K562 (cell line): ENCODE data around the gene ROR2. TPM values are rescaled to one million over a fixed set of nuclear protein-coding genes. Genes with fewer than 3 reads are reported as not detected.

ENCODE experiments used
- CEBPG ChIP-seq, 3 experiments: fragments of 200-800 bp in 1 of 3; sonication (Bioruptor generic) in 1 of 3; sonication (generic) in 1 of 3; formaldehyde crosslinking in 1 of 3; IDR thresholded peaks in 2 of 3; conservative IDR thresholded peaks in 1 of 3; 2 replicates each; pipeline versions ENCODE4 v1.6.1 to v1.8.0; 2016 to 2022; ENCODE audit warnings: missing compliant biosample characterization in 2 of 3, missing genetic modification characterization in 2 of 3, mild to moderate bottlenecking in 1 of 3, missing genetic modification reagents in 1 of 3
- CHD4 ChIP-seq: fragments of 200-600 bp; sonication (generic); IDR thresholded peaks from 3 replicates; pipeline ENCODE4 v1.6.1; 2012; ENCODE audit warnings: low read depth, mild to moderate bottlenecking, mixed read lengths, low read length, inconsistent platforms; ENCODE audit not compliant: insufficient read depth, insufficient replicate concordance, poor library complexity, severe bottlenecking
- EP400 ChIP-seq: fragments of 450-650 bp; IDR thresholded peaks from 2 replicates; pipeline ENCODE4 v1.6.1; 2017; ENCODE audit warnings: antibody characterized with exemption, mild to moderate bottlenecking, moderate library complexity
- HDAC2 ChIP-seq: fragments of 450-650 bp; IDR thresholded peaks from 2 replicates; pipeline ENCODE4 v1.6.1; 2016; ENCODE audit warnings: mild to moderate bottlenecking
- HMG20B ChIP-seq: fragments of 250-450 bp; sonication (Bioruptor Pico); IDR thresholded peaks from 2 replicates; pipeline ENCODE4 v1.5.0; 2021; ENCODE audit warnings: mild to moderate bottlenecking
- IRF2 ChIP-seq: sonication (generic); formaldehyde crosslinking; IDR thresholded peaks from 2 replicates; pipeline ENCODE4 v1.8.1; 2022; ENCODE audit warnings: mild to moderate bottlenecking, missing genetic modification reagents
- JUND ChIP-seq, 2 experiments: IDR thresholded peaks; 2 replicates in 1 of 2; 3 replicates in 1 of 2; pipeline ENCODE4 v1.6.1; 2011; ENCODE audit warnings: borderline replicate concordance in 2 of 2, low read depth in 2 of 2, low read length in 2 of 2, improper control_type of control experiment in 1 of 2, missing biosample characterization in 1 of 2, missing genetic modification characterization in 1 of 2, missing genetic modification reagents in 1 of 2
- MED1 ChIP-seq: sonication (generic); formaldehyde crosslinking; IDR thresholded peaks from 2 replicates; pipeline ENCODE4 v1.8.1; 2023; ENCODE audit warnings: missing genetic modification reagents, borderline replicate concordance
- NFE2 ChIP-seq: IDR thresholded peaks from 2 replicates; pipeline ENCODE4 v1.6.1; 2014; ENCODE audit warnings: antibody characterized with exemption, low read depth
- TCF7L2 ChIP-seq: fragments of 150-350 bp; IDR thresholded peaks from 2 replicates; pipeline ENCODE4 v1.6.1; 2016; ENCODE audit warnings: low read depth, mild to moderate bottlenecking, low read length, moderate library complexity
- WHSC1 ChIP-seq: IDR thresholded peaks from one replicate; pipeline ENCODE4 v1.6.1; 2012; ENCODE audit warnings: low read length, control low read depth, inconsistent platforms
- ZNF584 ChIP-seq: fragments of 200-800 bp; sonication (Bioruptor generic); IDR thresholded peaks from 2 replicates; pipeline ENCODE4 v1.6.1; 2016; ENCODE audit warnings: low read depth, mild to moderate bottlenecking, missing genetic modification characterization, missing compliant biosample characterization
- polyA plus RNA-seq, 8 experiments: library from polyadenylated mRNA; depleted of rRNA in 4 of 8; stranded (reverse) in 5 of 8; unstranded in 3 of 8; fragments of >200 nt; fragmentation: Nextera tagmentation in 2 of 8; fragmentation: Illumina TruSeq in 1 of 8; extraction: Ambion mirVana in 2 of 8; extraction: Trizol in 1 of 8; gene quantifications; 2 replicates each; pipeline versions ENCODE4 v1.2.1 to v1.2.3, GENCODE V29; 2011 to 2014; ENCODE audit warnings: inconsistent platforms in 1 of 8, missing spikeins in 1 of 8
- total RNA-seq, 7 experiments: library from RNA; depleted of rRNA in 6 of 7; stranded (reverse); fragments of >200 nt in 6 of 7; fragmentation: Illumina TruSeq in 2 of 7; extraction: Trizol in 2 of 7; gene quantifications; 2 replicates each; pipeline versions ENCODE4 v1.2.1 to v1.2.3, GENCODE V29; 2011 to 2021; ENCODE audit warnings: low replicate concordance in 1 of 7
- TF ChIP-seq, protein P1 (sequence below): sonication (generic); formaldehyde crosslinking; IDR thresholded peaks from 2 replicates; pipeline ENCODE4 v1.8.0; 2022; ENCODE audit warnings: missing genetic modification reagents, mild to moderate bottlenecking, borderline replicate concordance
- TF ChIP-seq, protein P2 (sequence below): fragments of 250-450 bp; sonication (Bioruptor Pico); IDR thresholded peaks from 2 replicates; pipeline ENCODE4 v1.9.0; 2021; ENCODE audit warnings: mild to moderate bottlenecking, inconsistent platforms
- TF ChIP-seq, protein P3 (sequence below): fragments of 250-450 bp; sonication (Bioruptor Pico); IDR thresholded peaks from 2 replicates; pipeline ENCODE4 v1.8.0; 2021; ENCODE audit warnings: moderate library complexity, mild to moderate bottlenecking, inconsistent platforms
- TF ChIP-seq, protein P4 (sequence below): fragments of 250-450 bp; sonication (Bioruptor Pico); IDR thresholded peaks from 2 replicates; pipeline ENCODE4 v1.4.0; 2020; ENCODE audit warnings: borderline replicate concordance
- TF ChIP-seq, protein P5 (sequence below): sonication (generic); formaldehyde crosslinking; IDR thresholded peaks from 2 replicates; pipeline ENCODE4 v1.8.0; 2022; ENCODE audit warnings: mild to moderate bottlenecking, missing genetic modification reagents

Gene ROR2
- total and polyA plus RNA-seq, 9 of the 15 experiments (the other 6 are each of a cell fraction or from before 2014, with no cell fraction given), result 5.6 to 33.8 (median 15.3) TPM

DNA sequence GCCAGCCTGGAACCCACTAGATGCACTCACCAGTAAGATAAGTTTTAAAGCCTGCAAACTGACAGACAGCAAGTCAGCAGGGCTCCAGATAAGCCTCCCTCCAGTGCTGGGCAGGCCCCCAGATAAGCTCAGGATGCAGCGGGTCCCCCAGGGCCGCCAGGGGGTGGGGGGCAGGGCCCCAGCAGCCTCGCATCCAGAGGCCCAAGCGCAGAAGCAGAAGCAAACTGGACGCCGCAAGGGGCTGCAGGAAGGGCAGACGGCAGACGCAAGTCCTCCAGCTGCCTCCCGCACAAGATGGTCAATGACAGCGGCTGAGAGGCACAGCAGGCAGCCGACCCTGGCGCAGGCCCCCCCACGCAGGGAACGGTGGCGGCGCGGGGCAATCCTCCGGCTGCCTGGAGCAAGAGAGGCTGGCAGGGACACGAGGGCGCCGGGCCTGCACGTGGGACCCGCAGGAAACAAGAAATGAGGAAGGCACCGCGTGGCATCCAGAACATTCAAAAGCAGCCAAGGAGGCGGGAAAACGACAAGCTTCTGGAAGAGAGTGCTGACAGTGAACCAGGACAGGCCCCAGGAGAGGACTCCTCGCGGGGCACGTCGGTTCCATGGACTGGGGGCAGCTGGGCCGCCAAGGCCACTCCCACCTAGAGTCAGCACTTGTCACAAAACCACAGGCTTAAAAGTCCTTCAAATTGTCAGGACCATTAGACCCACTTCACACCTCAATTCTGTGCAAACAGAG is 49.8 kb downstream of the ROR2 start (continued):
- TF ChIP-seq, protein P1, sequence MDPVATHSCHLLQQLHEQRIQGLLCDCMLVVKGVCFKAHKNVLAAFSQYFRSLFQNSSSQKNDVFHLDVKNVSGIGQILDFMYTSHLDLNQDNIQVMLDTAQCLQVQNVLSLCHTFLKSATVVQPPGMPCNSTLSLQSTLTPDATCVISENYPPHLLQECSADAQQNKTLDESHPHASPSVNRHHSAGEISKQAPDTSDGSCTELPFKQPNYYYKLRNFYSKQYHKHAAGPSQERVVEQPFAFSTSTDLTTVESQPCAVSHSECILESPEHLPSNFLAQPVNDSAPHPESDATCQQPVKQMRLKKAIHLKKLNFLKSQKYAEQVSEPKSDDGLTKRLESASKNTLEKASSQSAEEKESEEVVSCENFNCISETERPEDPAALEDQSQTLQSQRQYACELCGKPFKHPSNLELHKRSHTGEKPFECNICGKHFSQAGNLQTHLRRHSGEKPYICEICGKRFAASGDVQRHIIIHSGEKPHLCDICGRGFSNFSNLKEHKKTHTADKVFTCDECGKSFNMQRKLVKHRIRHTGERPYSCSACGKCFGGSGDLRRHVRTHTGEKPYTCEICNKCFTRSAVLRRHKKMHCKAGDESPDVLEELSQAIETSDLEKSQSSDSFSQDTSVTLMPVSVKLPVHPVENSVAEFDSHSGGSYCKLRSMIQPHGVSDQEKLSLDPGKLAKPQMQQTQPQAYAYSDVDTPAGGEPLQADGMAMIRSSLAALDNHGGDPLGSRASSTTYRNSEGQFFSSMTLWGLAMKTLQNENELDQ (CRISPR knock-in tag), result peak; percentile 90; the same call in 1 of the 2 replicates
- 0 out of 2 replicates have a peak, but pooled peaks have one; percentile 25 for TF ChIP-seq NFE2
- TF ChIP-seq ZNF584, result no peak
- TF ChIP-seq, protein P2, sequence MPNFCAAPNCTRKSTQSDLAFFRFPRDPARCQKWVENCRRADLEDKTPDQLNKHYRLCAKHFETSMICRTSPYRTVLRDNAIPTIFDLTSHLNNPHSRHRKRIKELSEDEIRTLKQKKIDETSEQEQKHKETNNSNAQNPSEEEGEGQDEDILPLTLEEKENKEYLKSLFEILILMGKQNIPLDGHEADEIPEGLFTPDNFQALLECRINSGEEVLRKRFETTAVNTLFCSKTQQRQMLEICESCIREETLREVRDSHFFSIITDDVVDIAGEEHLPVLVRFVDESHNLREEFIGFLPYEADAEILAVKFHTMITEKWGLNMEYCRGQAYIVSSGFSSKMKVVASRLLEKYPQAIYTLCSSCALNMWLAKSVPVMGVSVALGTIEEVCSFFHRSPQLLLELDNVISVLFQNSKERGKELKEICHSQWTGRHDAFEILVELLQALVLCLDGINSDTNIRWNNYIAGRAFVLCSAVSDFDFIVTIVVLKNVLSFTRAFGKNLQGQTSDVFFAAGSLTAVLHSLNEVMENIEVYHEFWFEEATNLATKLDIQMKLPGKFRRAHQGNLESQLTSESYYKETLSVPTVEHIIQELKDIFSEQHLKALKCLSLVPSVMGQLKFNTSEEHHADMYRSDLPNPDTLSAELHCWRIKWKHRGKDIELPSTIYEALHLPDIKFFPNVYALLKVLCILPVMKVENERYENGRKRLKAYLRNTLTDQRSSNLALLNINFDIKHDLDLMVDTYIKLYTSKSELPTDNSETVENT, result peak; percentile 76; the same call in 1 of the 2 replicates
- no peak for TF ChIP-seq WHSC1
- TF ChIP-seq HDAC2, result peak; percentile 52; the same call in 1 of the 2 replicates
- TF ChIP-seq CHD4, result peak; percentile 32
- no peak for TF ChIP-seq HMG20B (CRISPR knock-in tag)
- TF ChIP-seq CEBPG (CRISPR knock-in tag; IDR thresholded peaks at IDR 0.05), result no peak; the same call in 1 of the 2 replicates
- no peak for TF ChIP-seq CEBPG (tag; conservative IDR thresholded peaks at IDR 0.05 in 1 of 2, IDR thresholded peaks at IDR 0.05 in 1 of 2)
- TF ChIP-seq, protein P3, sequence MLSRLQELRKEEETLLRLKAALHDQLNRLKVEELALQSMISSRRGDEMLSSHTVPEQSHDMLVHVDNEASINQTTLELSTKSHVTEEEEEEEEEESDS (CRISPR knock-in tag), result no peak
- peak; percentile 76; the same call in 1 of the 2 replicates for TF ChIP-seq IRF2
- TF ChIP-seq, protein P4, sequence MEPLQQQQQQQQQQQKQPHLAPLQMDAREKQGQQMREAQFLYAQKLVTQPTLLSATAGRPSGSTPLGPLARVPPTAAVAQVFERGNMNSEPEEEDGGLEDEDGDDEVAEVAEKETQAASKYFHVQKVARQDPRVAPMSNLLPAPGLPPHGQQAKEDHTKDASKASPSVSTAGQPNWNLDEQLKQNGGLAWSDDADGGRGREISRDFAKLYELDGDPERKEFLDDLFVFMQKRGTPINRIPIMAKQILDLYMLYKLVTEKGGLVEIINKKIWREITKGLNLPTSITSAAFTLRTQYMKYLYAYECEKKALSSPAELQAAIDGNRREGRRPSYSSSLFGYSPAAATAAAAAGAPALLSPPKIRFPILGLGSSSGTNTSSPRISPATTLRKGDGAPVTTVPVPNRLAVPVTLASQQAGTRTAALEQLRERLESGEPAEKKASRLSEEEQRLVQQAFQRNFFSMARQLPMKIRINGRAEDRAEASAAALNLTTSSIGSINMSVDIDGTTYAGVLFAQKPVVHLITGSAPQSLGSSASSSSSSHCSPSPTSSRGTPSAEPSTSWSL (CRISPR knock-in tag), result no peak
- TF ChIP-seq, protein P5, sequence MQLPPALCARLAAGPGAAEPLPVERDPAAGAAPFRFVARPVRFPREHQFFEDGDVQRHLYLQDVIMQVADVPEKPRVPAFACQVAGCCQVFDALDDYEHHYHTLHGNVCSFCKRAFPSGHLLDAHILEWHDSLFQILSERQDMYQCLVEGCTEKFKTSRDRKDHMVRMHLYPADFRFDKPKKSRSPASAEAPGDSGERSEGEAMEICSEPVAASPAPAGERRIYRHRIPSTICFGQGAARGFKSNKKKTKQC (CRISPR knock-in tag), result peak; percentile 99
- TF ChIP-seq TCF7L2, result no peak
- TF ChIP-seq JUND (IDR thresholded peaks at IDR 0.05; ENCODE audit: borderline replicate concordance, low read depth, low read length), result peak; percentile 59; the same call in 1 of the 2 replicates
- TF ChIP-seq JUND (tag; IDR thresholded peaks at IDR 0.05; ENCODE audit: borderline replicate concordance, low read depth, low read length), result peak; percentile 37; the same call in 2 of the 3 replicates
- TF ChIP-seq MED1 (CRISPR knock-in tag), result no peak
- TF ChIP-seq EP400, result no peak
